HG02759 (cell line): ENCODE results near the gene MEX3D.

Experiments used
- ATAC-seq: cut with Tn5 transposase; IDR thresholded peaks from one replicate; pipeline ENCODE4 v1.9.1; 2021; ENCODE audit warnings: mild to moderate bottlenecking, moderate library complexity; ENCODE audit not compliant: unreplicated experiment

Gene MEX3D

GRCh38 chr19:1598777-1599459 lies 30.8 kb upstream of the MEX3D start:
- no peak for ATAC-seq

- ATAC-seq: no peak
These were observed 25.3 kb upstream of the MEX3D start for GRCh38 chr19:1593501-1593772.

- peak; percentile 68 for ATAC-seq
These were observed 24.8 kb upstream of the MEX3D start, which contains the start of gene MBD3 for GRCh38 chr19:1592755-1593500. Gene MBD3 (minus strand): TSS chr19:1592865. CDS start chr19:1592631, 234 bp downstream.

- ATAC-seq: peak; percentile 75
These were observed 24.1 kb upstream of the MEX3D start for GRCh38 chr19:1592024-1592754.

GRCh38 chr19:1591421-1592023 lies 23.4 kb upstream of the MEX3D start:
- no peak for ATAC-seq

- ATAC-seq: no peak
These were observed 22.7 kb upstream of the MEX3D start for GRCh38 chr19:1590641-1591397.

- no peak for ATAC-seq
These were observed 19.7 kb upstream of the MEX3D start for GRCh38 chr19:1587872-1588271.

GRCh38 chr19:1585243-1585580 lies 17.1 kb upstream of the MEX3D start:
- ATAC-seq: no peak

GRCh38 chr19:1584500-1585242 lies 16.5 kb upstream of the MEX3D start:
- ATAC-seq: no peak

GRCh38 chr19:1582201-1582600 lies 14.1 kb upstream of the MEX3D start:
- no peak for ATAC-seq

GRCh38 chr19:1580957-1581356 lies 12.8 kb upstream of the MEX3D start:
- ATAC-seq: no peak

GRCh38 chr19:1580382-1580781 lies 12.3 kb upstream of the MEX3D start:
- no peak for ATAC-seq

GRCh38 chr19:1579222-1579621 lies 11.1 kb upstream of the MEX3D start:
- no peak for ATAC-seq

GRCh38 chr19:1577929-1578618 lies 9.9 kb upstream of the MEX3D start:
- ATAC-seq: no peak

GRCh38 chr19:1577090-1577928 lies 9.2 kb upstream of the MEX3D start:
- ATAC-seq: no peak

- ATAC-seq: no peak
These were observed 8.3 kb upstream of the MEX3D start for GRCh38 chr19:1576242-1577089.

- ATAC-seq: no peak
These were observed 7.5 kb upstream of the MEX3D start for GRCh38 chr19:1575323-1576241.
